Measurements from ENCODE around the gene SORL1.
"Not testable (repeated sequence)": the region's sequence is repeated elsewhere in the genome, so short reads cannot be mapped to it uniquely, and the experiment has no call there.

The SORL1 gene

GRCh38 chr11:121500717-121501116 lies 48.6 kb downstream of the SORL1 start:
- H3K4me3 ChIP-seq (ENCODE audit: low read length) = no peak overlapping the region
- TF ChIP-seq, protein P1, sequence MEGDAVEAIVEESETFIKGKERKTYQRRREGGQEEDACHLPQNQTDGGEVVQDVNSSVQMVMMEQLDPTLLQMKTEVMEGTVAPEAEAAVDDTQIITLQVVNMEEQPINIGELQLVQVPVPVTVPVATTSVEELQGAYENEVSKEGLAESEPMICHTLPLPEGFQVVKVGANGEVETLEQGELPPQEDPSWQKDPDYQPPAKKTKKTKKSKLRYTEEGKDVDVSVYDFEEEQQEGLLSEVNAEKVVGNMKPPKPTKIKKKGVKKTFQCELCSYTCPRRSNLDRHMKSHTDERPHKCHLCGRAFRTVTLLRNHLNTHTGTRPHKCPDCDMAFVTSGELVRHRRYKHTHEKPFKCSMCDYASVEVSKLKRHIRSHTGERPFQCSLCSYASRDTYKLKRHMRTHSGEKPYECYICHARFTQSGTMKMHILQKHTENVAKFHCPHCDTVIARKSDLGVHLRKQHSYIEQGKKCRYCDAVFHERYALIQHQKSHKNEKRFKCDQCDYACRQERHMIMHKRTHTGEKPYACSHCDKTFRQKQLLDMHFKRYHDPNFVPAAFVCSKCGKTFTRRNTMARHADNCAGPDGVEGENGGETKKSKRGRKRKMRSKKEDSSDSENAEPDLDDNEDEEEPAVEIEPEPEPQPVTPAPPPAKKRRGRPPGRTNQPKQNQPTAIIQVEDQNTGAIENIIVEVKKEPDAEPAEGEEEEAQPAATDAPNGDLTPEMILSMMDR (conservative IDR thresholded peaks at IDR 0.05; ENCODE audit: low read depth, low read length) = no peak
- no peak for DNase-seq (ENCODE audit: low read depth)

- TF ChIP-seq, protein P1 (conservative IDR thresholded peaks at IDR 0.05; ENCODE audit: low read depth, low read length) = no peak
- H3K4me3 ChIP-seq (ENCODE audit: low read length) = no peak overlapping the region
- DNase-seq (ENCODE audit: low read depth) = no peak
Observed at GRCh38 chr11:121503051-121503450, 50.9 kb downstream of the SORL1 start.

DNA sequence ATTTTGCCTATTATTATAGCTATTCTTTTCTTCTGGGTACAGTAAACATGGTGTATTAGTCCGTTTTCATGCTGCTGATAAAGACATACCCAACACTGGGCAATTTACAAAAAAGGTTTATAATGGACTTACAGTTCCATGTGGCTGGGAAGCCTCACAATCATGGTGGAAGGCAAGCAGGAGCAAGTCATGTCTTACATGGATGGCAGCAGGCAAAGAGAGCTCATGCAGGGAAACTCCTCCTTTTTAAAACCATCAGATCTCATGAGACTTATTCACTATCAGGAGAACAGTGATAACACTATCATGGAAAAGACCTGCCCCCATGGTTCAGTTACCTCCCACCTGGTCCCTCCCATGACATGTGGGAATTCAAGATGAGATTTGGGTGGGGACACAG lies 54.1 kb downstream of the SORL1 start:
- DNase-seq (ENCODE audit: low read depth); H3K4me3 ChIP-seq (ENCODE audit: low read length): not testable (repeated sequence)

DNA sequence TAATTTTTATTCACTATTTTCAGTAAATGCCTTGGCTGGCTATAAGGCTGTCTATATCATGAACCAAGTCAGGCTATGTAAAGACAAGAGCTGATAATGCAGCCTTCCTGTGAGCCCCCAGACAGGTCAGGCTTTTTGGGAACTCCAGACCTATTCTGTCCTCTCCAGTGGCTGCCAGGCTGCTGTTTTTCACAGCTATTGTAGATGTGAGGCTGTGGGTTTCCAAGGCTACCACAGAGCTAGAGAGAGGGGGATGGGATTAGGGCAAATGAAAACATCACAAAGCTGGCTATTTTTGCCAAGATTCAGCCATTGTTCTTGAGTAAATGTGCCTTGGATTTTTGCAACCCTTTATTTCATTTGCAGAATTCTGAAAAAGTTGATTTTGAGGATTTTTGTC lies 56.3 kb downstream of the SORL1 start:
- peak; percentile 12 for DNase-seq (ENCODE audit: low read depth)

GRCh38 chr11:121510438-121510837 lies 58.3 kb downstream of the SORL1 start:
- no peak overlapping the region for H3K4me3 ChIP-seq (ENCODE audit: low read length)
- TF ChIP-seq, protein P1 (conservative IDR thresholded peaks at IDR 0.05; ENCODE audit: low read depth, low read length) = no peak
- no peak for DNase-seq (ENCODE audit: low read depth)

More for the DNA sequence above, 56.3 kb downstream of the SORL1 start:
- H3K4me3 ChIP-seq (ENCODE audit: low read length) = no peak overlapping the region
- TF ChIP-seq, protein P1 (conservative IDR thresholded peaks at IDR 0.05; ENCODE audit: low read depth, low read length) = no peak

DNA sequence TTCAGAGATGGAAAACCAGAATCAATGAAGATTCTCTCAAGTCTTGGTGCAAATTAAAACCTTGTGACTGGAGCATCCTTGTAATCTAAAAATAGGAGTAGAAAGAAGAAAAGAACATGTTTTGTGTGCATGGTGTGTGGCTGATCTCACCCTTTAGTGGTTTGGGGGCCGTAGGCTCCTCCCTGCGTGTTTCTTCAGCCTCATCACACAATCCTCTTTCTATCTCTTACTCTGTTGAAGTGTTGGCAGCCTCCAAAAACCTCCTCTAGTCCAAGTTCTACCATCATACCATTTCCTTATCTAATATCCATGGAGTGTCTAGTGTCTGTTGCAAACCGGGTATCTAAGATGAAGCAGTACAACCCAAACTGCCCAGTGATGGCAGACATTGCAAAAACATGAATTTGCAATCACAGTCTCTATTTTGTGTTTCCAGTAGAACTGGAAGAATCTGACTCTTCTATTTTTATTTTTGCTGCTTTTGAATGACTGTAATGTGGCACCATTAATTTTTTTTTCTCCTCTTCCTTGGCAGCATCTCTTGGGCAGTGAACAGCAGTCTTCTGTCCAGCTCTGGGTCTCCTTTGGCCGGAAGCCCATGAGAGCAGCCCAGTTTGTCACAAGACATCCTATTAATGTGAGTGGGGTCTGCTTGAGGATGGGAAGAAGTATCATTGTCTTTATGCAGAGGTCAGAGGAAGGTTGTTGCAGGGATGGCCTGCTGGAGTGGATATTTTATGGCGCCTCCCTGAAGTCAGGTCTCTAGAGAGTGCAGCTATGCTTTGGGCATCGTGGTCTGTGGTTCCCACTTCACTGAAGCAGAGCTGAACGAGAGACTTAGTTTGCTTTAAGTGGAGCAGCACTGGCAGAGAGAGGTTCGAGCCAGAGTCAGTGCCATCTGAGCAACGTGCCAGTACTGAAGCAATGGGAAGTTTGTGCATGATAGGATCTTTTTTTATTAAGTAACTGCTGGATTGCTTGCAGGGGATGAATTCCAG lies 60.7 kb downstream of the SORL1 start:
- no peak for DNase-seq (ENCODE audit: low read depth)
- TF ChIP-seq, protein P1 (conservative IDR thresholded peaks at IDR 0.05; ENCODE audit: low read depth, low read length) = no peak
- H3K4me3 ChIP-seq (ENCODE audit: low read length) = no peak overlapping the region

DNA sequence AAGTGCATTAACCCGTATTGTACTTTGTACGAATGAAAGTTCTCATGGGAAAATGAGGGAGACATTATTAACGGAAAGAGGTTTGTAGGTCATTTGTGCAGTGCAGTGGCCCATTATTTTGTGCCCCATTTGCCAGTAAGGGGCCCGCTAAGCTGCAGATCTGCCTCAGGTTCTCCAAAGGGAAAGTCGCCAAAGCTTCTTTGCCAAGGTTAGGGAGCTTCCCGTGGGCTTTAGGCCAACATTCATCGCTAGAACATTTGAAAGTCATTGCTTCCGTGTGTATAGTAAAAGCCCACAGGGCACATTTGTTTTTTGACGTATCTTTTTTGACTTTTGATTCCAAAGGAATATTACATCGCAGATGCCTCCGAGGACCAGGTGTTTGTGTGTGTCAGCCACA lies 61.7 kb downstream of the SORL1 start:
- DNase-seq (ENCODE audit: low read depth) = no peak
- H3K4me3 ChIP-seq (ENCODE audit: low read length) = no peak overlapping the region
- TF ChIP-seq, protein P1 (conservative IDR thresholded peaks at IDR 0.05; ENCODE audit: low read depth, low read length) = no peak

Measured in retinal pigment epithelial cell (primary cell).